ENCODE data around the gene MIEN1. TPM values are rescaled to one million over a fixed set of nuclear protein-coding genes. Genes with fewer than 3 reads are reported as not detected.

The MIEN1 gene
- total RNA-seq, 1 experiment from 2014 or later, result 50.8 TPM

DNA sequence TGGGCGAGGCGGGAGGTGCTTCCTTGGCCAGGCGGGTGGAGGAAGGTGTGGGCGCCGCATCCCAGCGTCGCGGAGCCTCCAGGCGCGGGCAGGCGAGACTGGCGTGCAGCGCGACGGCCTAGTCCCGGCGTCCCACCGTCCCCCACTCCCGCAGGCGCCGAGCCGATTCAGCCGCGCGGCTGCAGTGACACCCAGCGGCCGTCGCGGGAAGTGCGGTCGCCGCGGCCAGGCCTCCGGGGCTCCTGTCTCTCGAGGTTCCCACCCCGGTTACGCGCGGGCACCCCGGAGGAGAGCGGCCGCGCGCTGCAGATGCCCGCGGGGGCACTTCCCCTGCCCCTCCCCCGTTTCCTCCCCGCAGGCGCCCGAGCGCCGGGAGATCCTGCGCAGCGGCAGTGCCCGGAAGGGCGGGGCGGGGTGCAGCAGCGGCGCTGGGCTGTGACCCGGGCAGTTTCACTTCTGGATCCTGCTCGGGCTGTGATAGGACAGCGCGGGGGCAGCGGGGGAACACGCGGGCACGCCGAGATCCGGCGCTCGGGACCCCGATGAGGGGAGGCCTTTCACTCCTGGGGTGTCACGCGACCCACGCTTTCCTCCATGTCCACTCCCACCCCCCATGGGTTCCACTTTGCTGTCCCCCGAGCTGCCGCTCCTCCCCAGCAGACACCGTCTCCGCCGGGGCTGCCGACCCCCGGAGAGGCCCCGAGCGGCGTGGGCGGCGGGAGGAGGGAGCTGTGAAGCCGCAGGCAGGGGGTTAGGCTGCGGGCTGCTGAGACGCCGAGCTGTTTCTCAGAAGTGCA, 24.0 kb upstream of the MIEN1 start:
- Histone ChIP-seq H3T11ph (ENCODE audit: low read length) (no peak overlapping the region), H2BK12ac (ENCODE audit: insufficient read length, low read depth, low read length) (no peak overlapping the region), H2BK5ac (ENCODE audit: insufficient read length, low read length) (no peak overlapping the region), H2BK120ac (ENCODE audit: low read depth, low read length, poor library complexity, severe bottlenecking) (no peak overlapping the region), H4K5ac (ENCODE audit: insufficient read length, low read depth, low read length) (no peak overlapping the region), H2AFZ (ENCODE audit: low read length) (no peak overlapping the region), H3K9ac (ENCODE audit: extremely low read depth, insufficient read length, low read length) (no peak overlapping the region), H3K79me1 (ENCODE audit: insufficient read depth, low read depth, low read length, poor library complexity, severe bottlenecking) (no peaks in the 10 kb centered on the region), H3K27me3 (ENCODE audit: insufficient read depth, low read length) (no peaks in the 10 kb centered on the region), H3K4me1 (ENCODE audit: insufficient read depth, low read length) (peaks cover 2% of the 10 kb centered on the region; the same call in 1 of the 2 replicates), H3K4ac (ENCODE audit: low read depth, low read length) (no peak overlapping the region), H3K56ac (ENCODE audit: insufficient read length, low read depth, low read length) (no peak overlapping the region), H2BK15ac (ENCODE audit: low read depth, low read length) (no peak overlapping the region), H3K4me2 (ENCODE audit: insufficient read depth, insufficient read length, low read length) (peak overlapping the region; percentile 50), H2AK5ac (ENCODE audit: insufficient read length, low read length) (no peak overlapping the region), H3K23ac (ENCODE audit: insufficient read length, low read depth, low read length) (no peak overlapping the region), H4K91ac (ENCODE audit: insufficient read length, low read depth, low read length) (no peak overlapping the region), H3K9me3 (ENCODE audit: control insufficient read depth, low read depth, low read length) (no peaks in the 10 kb centered on the region), H3K14ac (ENCODE audit: insufficient read depth, low read length) (peak overlapping the region; percentile 15; the same call in 1 of the 2 replicates), H3K79me2 (ENCODE audit: insufficient read depth, low read length) (no peaks in the 10 kb centered on the region), H4K8ac (replicated peaks; ENCODE audit: insufficient read length, low read depth, low read length) (no peak overlapping the region), H3K18ac (ENCODE audit: insufficient read length, low read depth, low read length) (peak overlapping the region; percentile 45), H2BK20ac (ENCODE audit: low read depth, low read length, poor library complexity, severe bottlenecking) (no peak overlapping the region), H3K23me2 (ENCODE audit: insufficient read length, low read depth, low read length, poor library complexity, severe bottlenecking) (peaks cover 3% of the 10 kb centered on the region), H4K20me1 (ENCODE audit: control insufficient read depth, insufficient read depth, insufficient read length) (peaks cover 2% of the 10 kb centered on the region), H3K27ac (ENCODE audit: insufficient read length, low read depth, low read length) (no peak overlapping the region)
- peaks cover 53 to 54% of the 10 kb centered on the region in 2 experiments for H3K4me1 Mint-ChIP-seq
- WGBS (ENCODE audit: extremely low coverage, insufficient read length, low lambda C conversion rate), result no CpG with 5 or more reads among the region's 91 CpGs
- DNase-seq, result peak; percentile 87
- H3K4me3 Mint-ChIP-seq, result peak overlapping the region; percentile 50 to 68
- TF ChIP-seq, protein P1, sequence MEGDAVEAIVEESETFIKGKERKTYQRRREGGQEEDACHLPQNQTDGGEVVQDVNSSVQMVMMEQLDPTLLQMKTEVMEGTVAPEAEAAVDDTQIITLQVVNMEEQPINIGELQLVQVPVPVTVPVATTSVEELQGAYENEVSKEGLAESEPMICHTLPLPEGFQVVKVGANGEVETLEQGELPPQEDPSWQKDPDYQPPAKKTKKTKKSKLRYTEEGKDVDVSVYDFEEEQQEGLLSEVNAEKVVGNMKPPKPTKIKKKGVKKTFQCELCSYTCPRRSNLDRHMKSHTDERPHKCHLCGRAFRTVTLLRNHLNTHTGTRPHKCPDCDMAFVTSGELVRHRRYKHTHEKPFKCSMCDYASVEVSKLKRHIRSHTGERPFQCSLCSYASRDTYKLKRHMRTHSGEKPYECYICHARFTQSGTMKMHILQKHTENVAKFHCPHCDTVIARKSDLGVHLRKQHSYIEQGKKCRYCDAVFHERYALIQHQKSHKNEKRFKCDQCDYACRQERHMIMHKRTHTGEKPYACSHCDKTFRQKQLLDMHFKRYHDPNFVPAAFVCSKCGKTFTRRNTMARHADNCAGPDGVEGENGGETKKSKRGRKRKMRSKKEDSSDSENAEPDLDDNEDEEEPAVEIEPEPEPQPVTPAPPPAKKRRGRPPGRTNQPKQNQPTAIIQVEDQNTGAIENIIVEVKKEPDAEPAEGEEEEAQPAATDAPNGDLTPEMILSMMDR (conservative IDR thresholded peaks at IDR 0.05), result peak; percentile 98
- peaks cover 0 to 3% (median 0%) of the 10 kb centered on the region in 3 experiments; a peak in 1 of 7 replicates for H3K36me3 Mint-ChIP-seq (ENCODE audit: insufficient read depth in 1 of 3, low read depth in 3 of 3)
- no peaks in the 10 kb centered on the region; a peak in 2 of 5 replicates for H3K9me3 Mint-ChIP-seq
- peaks cover 29% of the 10 kb centered on the region for H3K27me3 Mint-ChIP-seq (ENCODE audit: low read depth)
- no peak overlapping the region for H3K27ac Mint-ChIP-seq

Data from H9 (cell line).